IPS-18c (cell line): Measurements from ENCODE around the gene NSG2.

Experiments
- H3K4me3 ChIP-seq: 2 replicates; pipeline ENCODE4 v1.7.0; 2013; ENCODE audit warnings: low read depth, mild to moderate bottlenecking, low read length, moderate library complexity; ENCODE audit not compliant: insufficient read depth
- H3K9me3 ChIP-seq: one replicate; pipeline ENCODE4 v1.6.1; 2013; ENCODE audit warnings: mild to moderate bottlenecking, low read length, moderate library complexity; ENCODE audit not compliant: control insufficient read depth, insufficient read depth

The NSG2 gene

GRCh38 chr5:174056064-174056847 lies 10.8 kb downstream of the NSG2 start:
- Histone ChIP-seq H3K4me3 (no peak overlapping the region), H3K9me3 (no peaks in the 10 kb centered on the region)

- Histone ChIP-seq H3K9me3 (no peaks in the 10 kb centered on the region), H3K4me3 (no peak overlapping the region)
Measured at GRCh38 chr5:174057206-174057605, 11.7 kb downstream of the NSG2 start.

GRCh38 chr5:174058433-174059122 lies 13.1 kb downstream of the NSG2 start:
- H3K4me3 ChIP-seq, result no peak overlapping the region
- no peaks in the 10 kb centered on the region for H3K9me3 ChIP-seq

GRCh38 chr5:174059247-174059646 lies 13.7 kb downstream of the NSG2 start:
- Histone ChIP-seq H3K9me3 (no peaks in the 10 kb centered on the region), H3K4me3 (no peak overlapping the region)

GRCh38 chr5:174063082-174063756 lies 17.7 kb downstream of the NSG2 start:
- H3K4me3 ChIP-seq, result no peak overlapping the region
- H3K9me3 ChIP-seq, result no peaks in the 10 kb centered on the region

- no peak overlapping the region for H3K4me3 ChIP-seq
Measured at GRCh38 chr5:174064171-174064570, 18.7 kb downstream of the NSG2 start.

GRCh38 chr5:174065528-174066197 lies 20.2 kb downstream of the NSG2 start:
- no peaks in the 10 kb centered on the region for H3K9me3 ChIP-seq
- no peak overlapping the region for H3K4me3 ChIP-seq

More at GRCh38 chr5:174064171-174064570, 18.7 kb downstream of the NSG2 start:
- H3K9me3 ChIP-seq, result no peaks in the 10 kb centered on the region

- Histone ChIP-seq H3K9me3 (no peaks in the 10 kb centered on the region), H3K4me3 (no peak overlapping the region)
Measured at GRCh38 chr5:174067499-174067898, 22.0 kb downstream of the NSG2 start.

- no peak overlapping the region for H3K4me3 ChIP-seq
- no peaks in the 10 kb centered on the region for H3K9me3 ChIP-seq
Measured at GRCh38 chr5:174071484-174071883, 26.0 kb downstream of the NSG2 start.

- Histone ChIP-seq H3K4me3 (no peak overlapping the region), H3K9me3 (no peaks in the 10 kb centered on the region)
Measured at GRCh38 chr5:174073122-174073660, 27.7 kb downstream of the NSG2 start.

GRCh38 chr5:174074369-174074768 lies 28.9 kb downstream of the NSG2 start:
- no peaks in the 10 kb centered on the region for H3K9me3 ChIP-seq

GRCh38 chr5:174078416-174078815 lies 32.9 kb downstream of the NSG2 start:
- Histone ChIP-seq H3K4me3 (no peak overlapping the region), H3K9me3 (no peaks in the 10 kb centered on the region)

More at GRCh38 chr5:174074369-174074768, 28.9 kb downstream of the NSG2 start:
- no peak overlapping the region for H3K4me3 ChIP-seq

GRCh38 chr5:174082286-174082685 lies 36.8 kb downstream of the NSG2 start:
- Histone ChIP-seq H3K9me3 (peaks cover 3% of the 10 kb centered on the region), H3K4me3 (no peak overlapping the region)

- H3K9me3 ChIP-seq, result peaks cover 4% of the 10 kb centered on the region
- H3K4me3 ChIP-seq, result no peak overlapping the region
Measured at GRCh38 chr5:174083056-174083827, 37.7 kb downstream of the NSG2 start.

GRCh38 chr5:174084691-174085154 lies 39.2 kb downstream of the NSG2 start:
- Histone ChIP-seq H3K4me3 (no peak overlapping the region), H3K9me3 (peaks cover 4% of the 10 kb centered on the region)

- Histone ChIP-seq H3K9me3 (peaks cover 4% of the 10 kb centered on the region), H3K4me3 (no peak overlapping the region)
Measured at GRCh38 chr5:174086751-174087150, 41.2 kb downstream of the NSG2 start.
